ENCODE measurements around the gene RIMBP2. TPM values are rescaled to one million over a fixed set of nuclear protein-coding genes. Genes with fewer than 3 reads are reported as not detected.

The RIMBP2 gene
- total RNA-seq, 4 donors from 2014 or later: 0.22 to 1.4 (median 1.2) TPM; not detected in 1

GRCh38 chr12:130444061-130444460, 272.0 kb downstream of the RIMBP2 start:
- 62 to 93% methylated on average over 4 to 5 of the region's 5 CpGs for WGBS, 2 donors
- DNase-seq (ENCODE audit: low spot score in 2 of 2): no peak
- Histone ChIP-seq H3K27me3 (no peaks in the 10 kb centered on the region), H3K4me1 (no peaks in the 10 kb centered on the region), H3K9me3 (peaks cover 0 to 25% (median 0%) of the 10 kb centered on the region in 4 donors), H3K4me3 (no peak overlapping the region), H3K36me3 (no peaks in the 10 kb centered on the region), H3K27ac (no peak overlapping the region)
- no peak for TF ChIP-seq CTCF (IDR thresholded peaks at IDR 0.05)
- TF ChIP-seq POLR2A (IDR thresholded peaks at IDR 0.05): no peak
- TF ChIP-seq EP300 (IDR thresholded peaks at IDR 0.05): no peak

GRCh38 chr12:130441771-130442760, 274.0 kb downstream of the RIMBP2 start:
- H3K27ac ChIP-seq: no peak overlapping the region
- DNase-seq (ENCODE audit: low spot score in 2 of 2): no peak
- H3K27me3 ChIP-seq: no peaks in the 10 kb centered on the region
- H3K4me1 ChIP-seq: no peaks in the 10 kb centered on the region
- H3K9me3 ChIP-seq: peaks cover 0 to 42% (median 0%) of the 10 kb centered on the region in 4 donors
- H3K4me3 ChIP-seq: no peak overlapping the region
- TF ChIP-seq EP300 (IDR thresholded peaks at IDR 0.05): no peak
- TF ChIP-seq POLR2A (IDR thresholded peaks at IDR 0.05): no peak
- TF ChIP-seq CTCF (IDR thresholded peaks at IDR 0.05): no peak
- H3K36me3 ChIP-seq: no peaks in the 10 kb centered on the region
- WGBS, 2 donors: 91 to 92% methylated on average over 42 to 44 of the region's 45 CpGs

GRCh38 chr12:130440411-130441080, 275.6 kb downstream of the RIMBP2 start:
- H3K27me3 ChIP-seq: no peaks in the 10 kb centered on the region
- no peak for DNase-seq (ENCODE audit: low spot score in 2 of 2)
- 89 to 94% methylated on average over 23 of the region's 23 CpGs for WGBS, 2 donors
- TF ChIP-seq EP300 (IDR thresholded peaks at IDR 0.05): no peak
- TF ChIP-seq POLR2A (IDR thresholded peaks at IDR 0.05): no peak
- TF ChIP-seq CTCF (IDR thresholded peaks at IDR 0.05): no peak
- H3K4me1 ChIP-seq: no peaks in the 10 kb centered on the region
- peaks cover 0 to 54% (median 0%) of the 10 kb centered on the region in 4 donors for H3K9me3 ChIP-seq
- no peak overlapping the region for H3K4me3 ChIP-seq
- no peak overlapping the region for H3K27ac ChIP-seq
- no peaks in the 10 kb centered on the region for H3K36me3 ChIP-seq

GRCh38 chr12:130439250-130439649, 276.8 kb downstream of the RIMBP2 start:
- Histone ChIP-seq H3K4me1 (no peaks in the 10 kb centered on the region), H3K36me3 (no peaks in the 10 kb centered on the region), H3K9me3 (peaks cover 0 to 55% (median 0%) of the 10 kb centered on the region in 4 donors), H3K27ac (no peak overlapping the region), H3K4me3 (no peak overlapping the region), H3K27me3 (no peaks in the 10 kb centered on the region)
- DNase-seq (ENCODE audit: low spot score in 2 of 2): no peak
- TF ChIP-seq POLR2A (IDR thresholded peaks at IDR 0.05) (no peak), EP300 (IDR thresholded peaks at IDR 0.05) (no peak), CTCF (IDR thresholded peaks at IDR 0.05) (no peak)
- 92 to 96% methylated on average over 3 of the region's 3 CpGs for WGBS, 2 donors

GRCh38 chr12:130438711-130439110, 277.4 kb downstream of the RIMBP2 start:
- 93 to 95% methylated on average over 13 of the region's 13 CpGs for WGBS, 2 donors

More at GRCh38 chr12:130438711-130439110, 277.4 kb downstream of the RIMBP2 start:
- Histone ChIP-seq H3K27me3 (no peaks in the 10 kb centered on the region), H3K9me3 (peaks cover 0 to 61% (median 0%) of the 10 kb centered on the region in 4 donors), H3K36me3 (no peaks in the 10 kb centered on the region), H3K4me1 (no peaks in the 10 kb centered on the region), H3K27ac (no peak overlapping the region), H3K4me3 (no peak overlapping the region)
- no peak for DNase-seq (ENCODE audit: low spot score in 2 of 2)
- TF ChIP-seq POLR2A (IDR thresholded peaks at IDR 0.05): no peak
- no peak for TF ChIP-seq CTCF (IDR thresholded peaks at IDR 0.05)
- TF ChIP-seq EP300 (IDR thresholded peaks at IDR 0.05): no peak

Data from tibial nerve (tissue), 4 donors.